Uterus (tissue), 2 donors: ENCODE results near the gene MCTP1.

Experiments used
- POLR2A ChIP-seq, 2 donors: fragments of 450-650 bp; IDR thresholded peaks; one replicate each; pipeline ENCODE4 v1.6.1; 2016; ENCODE audit warnings: antibody characterized with exemption in 2 of 2, mild to moderate bottlenecking in 1 of 2, moderate library complexity in 1 of 2
- TF ChIP-seq, protein P1 (sequence below), 4 experiments: fragments of 200-600 bp in 2 of 4; fragments of 450-650 bp in 2 of 4; sonication (generic) in 2 of 4; IDR thresholded peaks; one replicate each; pipeline ENCODE4 v1.5.1; 2016 to 2019; ENCODE audit warnings: antibody characterized with exemption in 4 of 4, mild to moderate bottlenecking in 2 of 4, moderate library complexity in 1 of 4

DNA sequence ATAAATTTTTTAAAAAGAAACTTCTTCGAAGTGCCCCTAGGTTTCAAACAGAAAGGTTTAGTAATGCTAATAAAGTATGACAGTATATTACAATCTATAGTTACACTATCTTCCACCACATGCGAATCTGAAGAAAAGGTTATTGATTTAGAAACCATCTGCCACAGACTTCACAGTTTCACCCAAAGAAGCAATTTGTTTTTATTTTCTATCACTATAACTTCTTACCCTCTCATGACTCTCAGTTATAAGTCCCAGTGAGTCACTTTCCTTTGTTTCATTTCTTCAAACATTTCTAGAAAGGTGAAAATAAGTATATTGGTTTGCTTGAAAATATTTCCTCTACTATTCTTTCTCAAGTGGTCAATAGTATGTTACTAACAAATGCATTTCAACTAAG lies 93.6 kb downstream of the MCTP1 start:
- TF ChIP-seq, protein P1, sequence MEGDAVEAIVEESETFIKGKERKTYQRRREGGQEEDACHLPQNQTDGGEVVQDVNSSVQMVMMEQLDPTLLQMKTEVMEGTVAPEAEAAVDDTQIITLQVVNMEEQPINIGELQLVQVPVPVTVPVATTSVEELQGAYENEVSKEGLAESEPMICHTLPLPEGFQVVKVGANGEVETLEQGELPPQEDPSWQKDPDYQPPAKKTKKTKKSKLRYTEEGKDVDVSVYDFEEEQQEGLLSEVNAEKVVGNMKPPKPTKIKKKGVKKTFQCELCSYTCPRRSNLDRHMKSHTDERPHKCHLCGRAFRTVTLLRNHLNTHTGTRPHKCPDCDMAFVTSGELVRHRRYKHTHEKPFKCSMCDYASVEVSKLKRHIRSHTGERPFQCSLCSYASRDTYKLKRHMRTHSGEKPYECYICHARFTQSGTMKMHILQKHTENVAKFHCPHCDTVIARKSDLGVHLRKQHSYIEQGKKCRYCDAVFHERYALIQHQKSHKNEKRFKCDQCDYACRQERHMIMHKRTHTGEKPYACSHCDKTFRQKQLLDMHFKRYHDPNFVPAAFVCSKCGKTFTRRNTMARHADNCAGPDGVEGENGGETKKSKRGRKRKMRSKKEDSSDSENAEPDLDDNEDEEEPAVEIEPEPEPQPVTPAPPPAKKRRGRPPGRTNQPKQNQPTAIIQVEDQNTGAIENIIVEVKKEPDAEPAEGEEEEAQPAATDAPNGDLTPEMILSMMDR (IDR thresholded peaks at IDR 0.05): no peak
- TF ChIP-seq POLR2A (IDR thresholded peaks at IDR 0.05): no peak
